Osteoblast (primary cell): Measurements from ENCODE around the gene COL1A1. TPM values are rescaled to one million over a fixed set of nuclear protein-coding genes. Genes with fewer than 3 reads are reported as not detected.

Source experiments
- DNase-seq: peaks from one replicate; pipeline ENCODE4 v3.0.0; 2011; ENCODE audit warnings: low spot score, mixed read lengths; ENCODE audit not compliant: insufficient read length; ENCODE audit errors: missing footprints
- H2AFZ ChIP-seq: 2 replicates; pipeline ENCODE4 v1.6.0; 2011; ENCODE audit warnings: mild to moderate bottlenecking, low read length
- H3K27ac ChIP-seq: 2 replicates; pipeline ENCODE4 v1.5.1; 2011; ENCODE audit warnings: mild to moderate bottlenecking, low read depth, low read length, moderate library complexity
- H3K27me3 ChIP-seq: 2 replicates; pipeline ENCODE4 v1.6.0; 2012; ENCODE audit warnings: mild to moderate bottlenecking, control low read depth, inconsistent platforms, low read length, moderate library complexity; ENCODE audit not compliant: insufficient read depth
- H3K36me3 ChIP-seq: 2 replicates; pipeline ENCODE4 v1.5.1; 2011; ENCODE audit warnings: mild to moderate bottlenecking, low read length, control low read depth, moderate library complexity; ENCODE audit not compliant: insufficient read depth
- H3K4me1 ChIP-seq: 2 replicates; pipeline ENCODE4 v1.5.1; 2011; ENCODE audit warnings: mild to moderate bottlenecking, low read length, control low read depth, moderate library complexity; ENCODE audit not compliant: insufficient read depth
- H3K4me2 ChIP-seq: 2 replicates; pipeline ENCODE4 v1.6.0; 2011; ENCODE audit warnings: mild to moderate bottlenecking, low read length; ENCODE audit not compliant: insufficient read depth
- H3K4me3 ChIP-seq: fragments of 200-600 bp; sonication (generic); 3 replicates; pipeline ENCODE4 v1.5.1; 2012; ENCODE audit warnings: mild to moderate bottlenecking, low read length, inconsistent platforms; ENCODE audit not compliant: insufficient read depth
- H3K79me2 ChIP-seq: 2 replicates; pipeline ENCODE4 v1.6.0; 2012; ENCODE audit warnings: mild to moderate bottlenecking, low read length, control low read depth, inconsistent platforms; ENCODE audit not compliant: insufficient read depth
- H3K9me3 ChIP-seq: 2 replicates; pipeline ENCODE4 v1.5.1; 2011; ENCODE audit warnings: low read depth, low read length, control low read depth
- H4K20me1 ChIP-seq: 2 replicates; pipeline ENCODE4 v1.6.0; 2012; ENCODE audit warnings: mild to moderate bottlenecking, low read length, control low read depth; ENCODE audit not compliant: insufficient read depth
- CTCF ChIP-seq: IDR thresholded peaks from 2 replicates; pipeline ENCODE4 v1.5.1; 2011; ENCODE audit warnings: mild to moderate bottlenecking, low read depth, low read length, moderate library complexity; ENCODE audit errors: extremely low read depth
- total RNA-seq: library from RNA; depleted of rRNA; stranded (reverse); fragments of >200 nt; gene quantifications from 2 replicates; pipeline ENCODE4 v1.2.3, GENCODE V29; 2012

Gene COL1A1
- total RNA-seq, 1 donor, result 8,987 TPM

DNA sequence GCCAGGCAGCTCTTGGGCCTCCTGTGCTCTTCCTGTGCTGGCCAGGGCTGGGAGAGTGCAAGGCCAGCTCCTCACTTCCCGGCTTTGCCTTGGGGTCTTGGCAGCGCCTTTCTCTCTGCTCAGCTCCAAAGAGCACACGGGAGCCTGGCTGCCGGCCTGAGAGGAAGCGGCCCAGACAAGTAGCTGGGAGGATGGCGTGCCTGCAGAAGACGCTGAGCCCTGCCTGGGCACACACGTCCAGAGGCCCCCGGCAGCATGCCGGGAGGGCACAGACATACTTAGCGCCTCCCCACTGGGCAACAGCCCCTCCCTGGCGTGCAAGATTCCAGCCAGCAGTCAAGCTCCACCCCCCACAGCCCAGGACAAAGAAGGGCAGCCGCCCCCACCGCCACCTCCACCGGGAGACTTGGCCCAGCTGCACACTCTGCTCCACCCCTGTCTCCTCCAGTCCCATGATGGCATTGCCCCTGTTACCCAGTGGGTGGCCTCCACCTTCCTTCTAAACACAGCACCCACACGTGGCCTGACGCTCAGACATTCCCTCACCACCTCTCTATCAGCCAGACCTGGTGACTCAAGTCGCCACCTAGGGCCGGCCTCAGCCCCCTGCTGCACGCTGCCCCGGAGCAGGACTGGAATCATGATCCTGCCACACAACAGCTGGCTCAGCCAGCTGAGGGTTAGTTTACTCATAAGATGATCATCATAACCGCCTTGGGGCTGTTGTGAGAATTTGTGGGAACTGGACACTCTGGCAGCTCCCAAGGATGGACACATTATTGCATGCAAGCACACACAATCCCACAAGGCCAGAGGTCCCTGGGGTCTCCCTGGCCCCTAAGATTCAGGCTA is 23.2 kb downstream of the COL1A1 start:
- Histone ChIP-seq H3K79me2 (no peaks in the 10 kb centered on the region), H3K4me2 (peak overlapping the region; percentile 54), H3K27me3 (no peaks in the 10 kb centered on the region), H3K36me3 (peaks cover 10% of the 10 kb centered on the region), H3K27ac (peak overlapping the region; percentile 97), H4K20me1 (peaks cover 6% of the 10 kb centered on the region), H3K9me3 (no peaks in the 10 kb centered on the region), H3K4me3 (peak overlapping the region; percentile 16), H3K4me1 (peaks cover 42% of the 10 kb centered on the region), H2AFZ (no peak overlapping the region)
- peak; percentile 96 for DNase-seq
- peak; percentile 46 for TF ChIP-seq CTCF

GRCh38 chr17:50177476-50177875 is 24.0 kb downstream of the COL1A1 start:
- no peaks in the 10 kb centered on the region for H4K20me1 ChIP-seq
- H2AFZ ChIP-seq, result no peak overlapping the region
- H3K36me3 ChIP-seq, result peaks cover 10% of the 10 kb centered on the region
- H3K4me3 ChIP-seq, result peak overlapping the region; percentile 16
- H3K79me2 ChIP-seq, result no peaks in the 10 kb centered on the region
- no peaks in the 10 kb centered on the region for H3K9me3 ChIP-seq
- DNase-seq, result peak; percentile 75
- peak overlapping the region; percentile 97 for H3K27ac ChIP-seq
- TF ChIP-seq CTCF, result no peak
- H3K4me1 ChIP-seq, result peaks cover 48% of the 10 kb centered on the region
- no peaks in the 10 kb centered on the region for H3K27me3 ChIP-seq
- peak overlapping the region; percentile 54 for H3K4me2 ChIP-seq

GRCh38 chr17:50176559-50177357 is 24.7 kb downstream of the COL1A1 start:
- peaks cover 48% of the 10 kb centered on the region for H3K4me1 ChIP-seq

More at GRCh38 chr17:50176559-50177357, 24.7 kb downstream of the COL1A1 start:
- H3K27me3 ChIP-seq, result no peaks in the 10 kb centered on the region
- peaks cover 10% of the 10 kb centered on the region for H3K36me3 ChIP-seq
- peak; percentile 11 for TF ChIP-seq CTCF
- H3K27ac ChIP-seq, result peak overlapping the region; percentile 97
- no peaks in the 10 kb centered on the region for H3K9me3 ChIP-seq
- H3K4me3 ChIP-seq, result no peak overlapping the region
- no peaks in the 10 kb centered on the region for H3K79me2 ChIP-seq
- H2AFZ ChIP-seq, result no peak overlapping the region
- no peak overlapping the region for H3K4me2 ChIP-seq
- DNase-seq, result no peak
- H4K20me1 ChIP-seq, result no peaks in the 10 kb centered on the region
